HepG2 (cell line): ENCODE results near the gene NEU1. TPM values are rescaled to one million over a fixed set of nuclear protein-coding genes. Genes with fewer than 3 reads are reported as not detected.
A peak's percentile ranks its signal among the peaks of the same experiment; 100 is the strongest.

Source experiments
- ATAC-seq: fragments of 200-7000 bp; cut with Tn5 transposase; 3 replicates; pipeline ENCODE4 v1.9.1; 2020; ENCODE audit warnings: mild to moderate bottlenecking, moderate library complexity
- BruUV-seq: library from RNA; stranded (reverse); fragments of 400-500 nt; replicated peaks from 2 replicates; lab custom pipeline; 2021; lab: Mats Ljungman, UMichigan
- CTCF ChIA-PET: fragments of 300-600 bp; formaldehyde crosslinking; extraction: SDS; loops from one replicate; lab custom pipeline; 2021; ENCODE audit warnings: low total read pairs, inconsistent platforms, low intra/inter-chr PET ratio; lab: Yijun Ruan, JAX
- POLR2A ChIA-PET: fragments of 350-600 bp; sonication (Branson Sonifier 250); formaldehyde crosslinking; loops from one replicate; lab custom pipeline; 2020; ENCODE audit warnings: antibody characterized with exemption, inconsistent platforms; lab: Yijun Ruan, JAX
- DNase-seq: peaks from one replicate; pipeline ENCODE4 v3.0.0-alpha.2; 2015; ENCODE audit warnings: low spot score
- FAIRE-seq: peaks from 3 replicates; lab custom pipeline; 2011; peaks lifted over from hg19 to GRCh38; lab: Jason Lieb, UNC
- H2AFZ ChIP-seq: one replicate; pipeline ENCODE4 v1.6.1; 2011; ENCODE audit warnings: low read length, inconsistent platforms
- H3K27ac ChIP-seq: fragments of 300-600 bp; 3 replicates; pipeline ENCODE4 v1.8.0; 2011; ENCODE audit warnings: mixed run types, mild to moderate bottlenecking, mixed read lengths, low read length, inconsistent platforms; ENCODE audit not compliant: insufficient read depth; ENCODE audit errors: extremely low read length
- H3K27me3 ChIP-seq, 2 experiments: fragments of 200-600 bp in 1 of 2; 2 replicates in 1 of 2; 3 replicates in 1 of 2; pipeline versions ENCODE4 v1.6.0 to v1.8.0; 2011; ENCODE audit warnings: low read length in 2 of 2, mild to moderate bottlenecking in 2 of 2, moderate library complexity in 2 of 2, inconsistent platforms in 1 of 2; ENCODE audit not compliant: insufficient read depth in 2 of 2, control insufficient read depth in 1 of 2
- H3K36me3 ChIP-seq, 2 experiments: fragments of 200-600 bp in 1 of 2; replicated peaks in 1 of 2; 2 replicates in 1 of 2; 3 replicates in 1 of 2; pipeline versions ENCODE4 v1.5.1 to v1.8.0; 2011; ENCODE audit warnings: low read length in 2 of 2, inconsistent platforms in 1 of 2; ENCODE audit not compliant: insufficient read depth in 2 of 2, control insufficient read depth in 1 of 2
- H3K4me1 ChIP-seq: 2 replicates; pipeline ENCODE4 v1.5.1; 2012; ENCODE audit warnings: low read length, inconsistent platforms; ENCODE audit not compliant: insufficient read depth
- H3K4me2 ChIP-seq: 2 replicates; pipeline ENCODE4 v1.6.0; 2011; ENCODE audit warnings: low read depth, low read length, inconsistent platforms
- H3K4me3 ChIP-seq, 3 experiments: fragments of 200-600 bp in 1 of 3; sonication (generic), shearing (Covaris generic) in 1 of 3; replicated peaks in 1 of 3; 2 replicates each; pipeline ENCODE4 v1.5.1; 2011 to 2016; ENCODE audit warnings: low read length in 3 of 3, inconsistent platforms in 2 of 3, low read depth in 2 of 3, mild to moderate bottlenecking in 2 of 3, control low read depth in 1 of 3, mixed read lengths in 1 of 3; ENCODE audit not compliant: insufficient read depth in 1 of 3
- H3K79me2 ChIP-seq: one replicate; pipeline ENCODE4 v1.6.1; 2011; ENCODE audit warnings: low read length, inconsistent platforms; ENCODE audit not compliant: insufficient read depth
- H3K9ac ChIP-seq: 2 replicates; pipeline ENCODE4 v1.6.0; 2011; ENCODE audit warnings: mild to moderate bottlenecking, low read depth, low read length, inconsistent platforms; ENCODE audit not compliant: insufficient read depth
- H3K9me3 ChIP-seq: 2 replicates; pipeline ENCODE4 v1.5.1; 2012; ENCODE audit warnings: mild to moderate bottlenecking, low read length
- H4K20me1 ChIP-seq: 2 replicates; pipeline ENCODE4 v1.6.0; 2011; ENCODE audit warnings: inconsistent platforms, mild to moderate bottlenecking, low read length, moderate library complexity; ENCODE audit not compliant: insufficient read depth
- CHCHD3 ChIP-seq: sonication (generic); formaldehyde crosslinking; IDR thresholded peaks from 2 replicates; pipeline ENCODE4 v1.8.0; 2022; ENCODE audit warnings: mild to moderate bottlenecking, missing genetic modification reagents, moderate library complexity
- DZIP1 ChIP-seq: sonication (generic); formaldehyde crosslinking; IDR thresholded peaks from 2 replicates; pipeline ENCODE4 v1.5.0; 2020; ENCODE audit warnings: mild to moderate bottlenecking, missing genetic modification reagents
- FOXA3 ChIP-seq: IDR thresholded peaks from 2 replicates; pipeline ENCODE4 v1.6.1; 2016; ENCODE audit warnings: missing genetic modification reagents, missing compliant biosample characterization
- FOXP4 ChIP-seq: sonication (generic); formaldehyde crosslinking; IDR thresholded peaks from 2 replicates; pipeline ENCODE4 v1.4.0; 2020; ENCODE audit warnings: missing genetic modification reagents
- GABPB1 ChIP-seq: IDR thresholded peaks from 2 replicates; pipeline ENCODE4 v1.6.1; 2016; ENCODE audit warnings: mild to moderate bottlenecking, missing genetic modification reagents, moderate library complexity, missing compliant biosample characterization
- HOXA5 ChIP-seq: sonication (generic); formaldehyde crosslinking; IDR thresholded peaks from 2 replicates; pipeline ENCODE4 v1.4.0; 2020; ENCODE audit warnings: missing genetic modification reagents
- KDM1A ChIP-seq: IDR thresholded peaks from 2 replicates; pipeline ENCODE4 v1.6.1; 2016; ENCODE audit warnings: missing compliant biosample characterization
- MEIS1 ChIP-seq: sonication (generic); formaldehyde crosslinking; IDR thresholded peaks from 2 replicates; pipeline ENCODE4 v1.9.0; 2021; ENCODE audit warnings: mild to moderate bottlenecking, missing genetic modification reagents, moderate library complexity, borderline replicate concordance
- MYC ChIP-seq: sonication (generic); formaldehyde crosslinking; IDR thresholded peaks from 2 replicates; pipeline ENCODE4 v1.9.0; 2021; ENCODE audit warnings: missing genetic modification reagents, borderline replicate concordance
- RFXAP ChIP-seq: sonication (generic); formaldehyde crosslinking; IDR thresholded peaks from 2 replicates; pipeline ENCODE4 v1.4.0; 2020; ENCODE audit warnings: missing genetic modification reagents, borderline replicate concordance
- TERF1 ChIP-seq: sonication (generic); formaldehyde crosslinking; IDR thresholded peaks from 2 replicates; pipeline ENCODE4 v1.8.0; 2022; ENCODE audit warnings: mild to moderate bottlenecking, missing genetic modification reagents, moderate library complexity
- TFDP1 ChIP-seq: IDR thresholded peaks from 2 replicates; pipeline ENCODE4 v1.6.1; 2016; ENCODE audit warnings: missing compliant biosample characterization, missing genetic modification reagents, borderline replicate concordance
- ZNF138 ChIP-seq: sonication (generic); formaldehyde crosslinking; IDR thresholded peaks from 2 replicates; pipeline ENCODE4 v1.5.0; 2020; ENCODE audit warnings: mild to moderate bottlenecking, low read depth, missing genetic modification reagents
- ZNF558 ChIP-seq: sonication (generic); formaldehyde crosslinking; IDR thresholded peaks from 2 replicates; pipeline ENCODE4 v1.9.0; 2022; ENCODE audit warnings: mild to moderate bottlenecking, missing genetic modification reagents, borderline replicate concordance
- ZNF629 ChIP-seq: sonication (generic); formaldehyde crosslinking; conservative IDR thresholded peaks from 2 replicates; pipeline ENCODE4 v1.5.0; 2020; ENCODE audit warnings: missing genetic modification reagents
- WGBS: methylation state at CpG from one replicate; pipeline ENCODE4 v1.1.6; 2017; ENCODE audit warnings: low lambda C conversion rate; 5-methylcytosine and 5-hydroxymethylcytosine counted together
- in situ Hi-C: cut with HindIII; loops from 2 replicates; pipeline ENCODE4 v1.10.0; 2017; ENCODE audit warnings: low pct_unique_long_range_greater_than_20kb; ENCODE audit not compliant: extremely low pct_ligation_motif_present
- intact Hi-C: fragments of 100-400 bp; cut with micrococcal nuclease; formaldehyde crosslinking; loops from one replicate; pipeline ENCODE4 v1.10.0; 2022; ENCODE audit not compliant: unreplicated experiment
- polyA plus RNA-seq, 8 experiments: library from polyadenylated mRNA; depleted of rRNA in 3 of 8; stranded (reverse) in 7 of 8; unstranded in 1 of 8; fragments of >200 nt; fragmentation: Illumina TruSeq in 4 of 8; extraction: Trizol in 4 of 8; gene quantifications; 2 replicates each; pipeline versions ENCODE4 v1.2.1 to v1.2.3, GENCODE V29; 2011 to 2016; ENCODE audit warnings: low read depth in 4 of 8, missing spikeins in 1 of 8, mixed read lengths in 1 of 8; ENCODE audit not compliant: insufficient read depth in 1 of 8
- total RNA-seq, 5 experiments: library from RNA; depleted of rRNA; stranded (reverse); fragments of >200 nt; fragmentation: Illumina TruSeq; extraction: Trizol; gene quantifications; 2 replicates each; pipeline ENCODE4 v1.2.3, GENCODE V29; 2016; ENCODE audit warnings: low read depth in 1 of 5

Gene NEU1
- total and polyA plus RNA-seq, 2 of the 13 experiments (the other 11 are each of a cell fraction or from before 2014, with no cell fraction given), result 215 to 297 TPM

- ATAC-seq (no peak), DNase-seq (no peak), FAIRE-seq (peak; percentile 21)
- Histone ChIP-seq H3K27me3 (peaks cover 0 to 8% of the 10 kb centered on the region in 2 experiments; a peak in 1 of 5 replicates), H3K36me3 (peaks cover 2 to 4% of the 10 kb centered on the region in 2 experiments; a peak in 1 of 5 replicates), H3K9me3 (no peaks in the 10 kb centered on the region), H3K4me3 (peak overlapping the region; percentile 65 to 78 (median 67); a peak in 5 of 6 replicates), H3K27ac (peak overlapping the region; percentile 60), H3K4me2 (peak overlapping the region; percentile 95), H3K9ac (peak overlapping the region; percentile 66), H2AFZ (no peak overlapping the region), H3K79me2 (peaks cover 24% of the 10 kb centered on the region), H4K20me1 (no peaks in the 10 kb centered on the region), H3K4me1 (peaks cover 49% of the 10 kb centered on the region)
- intact Hi-C loops (no loop called here), in situ Hi-C loops (loop anchor here (5.0 to 25.0 kb wide), 2 partner anchors 46 to 1061 kb away; partner anchors contain the start of genes BRD2, CFB and HLA-DMA)
- no TSS peak for BruUV-seq
- WGBS, result 94% methylated on average over 29 of the region's 29 CpGs
- ChIA-PET POLR2A (interaction anchor here (0.6 to 5.6 kb wide), 7 partner anchors 17 to 50 kb away, joined by 3 to 69 read pairs (median 8); partner anchors contain the start of gene CFB), CTCF (no interaction called here)
- no peak for TF ChIP-seq DZIP1 (CRISPR knock-in tag)
- TF ChIP-seq GABPB1 (CRISPR knock-in tag), result 0 out of 2 replicates have a peak, but pooled peaks have one; percentile 36
- TF ChIP-seq FOXA3 (CRISPR knock-in tag), result no peak
- TF ChIP-seq CHCHD3 (CRISPR knock-in tag), result 0 out of 2 replicates have a peak, but pooled peaks have one; percentile 23
- TF ChIP-seq MYC (CRISPR knock-in tag), result peak; percentile 61; the same call in 1 of the 2 replicates
- no peak for TF ChIP-seq TERF1
- TF ChIP-seq TFDP1 (CRISPR knock-in tag), result 0 out of 2 replicates have a peak, but pooled peaks have one; percentile 12
- no peak for TF ChIP-seq ZNF558 (CRISPR knock-in tag)
- 0 out of 2 replicates have a peak, but pooled peaks have one; percentile 4 for TF ChIP-seq MEIS1
- TF ChIP-seq KDM1A (CRISPR knock-in tag), result no peak
- peak; percentile 59; the same call in 1 of the 2 replicates for TF ChIP-seq RFXAP (CRISPR knock-in tag)
- TF ChIP-seq ZNF138 (CRISPR knock-in tag), result peak; percentile 60; the same call in 1 of the 2 replicates
- TF ChIP-seq FOXP4 (CRISPR knock-in tag), result 0 out of 2 replicates have a peak, but pooled peaks have one; percentile 12
- 0 out of 2 replicates have a peak, but pooled peaks have one; percentile 5 for TF ChIP-seq ZNF629 (CRISPR knock-in tag)
- peak; percentile 19; the same call in 1 of the 2 replicates for TF ChIP-seq HOXA5 (CRISPR knock-in tag)
Observed at GRCh38 chr6:31900917-31901414, 38.3 kb upstream of the NEU1 start.
